Hepatocyte (in vitro differentiated cells): ENCODE measurements around the gene CCDC91. TPM values are rescaled to one million over a fixed set of nuclear protein-coding genes. Genes with fewer than 3 reads are reported as not detected.

ENCODE experiments used
- DNase-seq: peaks from one replicate; pipeline ENCODE4 v3.0.0-alpha.2; 2016; ENCODE audit warnings: low spot score
- H2AFZ ChIP-seq: fragments of 200-600 bp; sonication (generic); 2 replicates; pipeline ENCODE4 v1.6.0; 2016; ENCODE audit warnings: antibody characterized with exemption, mild to moderate bottlenecking
- H3K27ac ChIP-seq: fragments of 200-600 bp; sonication (generic); 2 replicates; pipeline ENCODE4 v1.5.1; 2016; ENCODE audit warnings: mild to moderate bottlenecking
- H3K27me3 ChIP-seq: fragments of 200-600 bp; sonication (generic); 2 replicates; pipeline ENCODE4 v1.6.1; 2016
- H3K36me3 ChIP-seq: fragments of 200-600 bp; sonication (generic); replicated peaks from 2 replicates; pipeline ENCODE4 v1.5.1; 2016; ENCODE audit warnings: low read depth; ENCODE audit not compliant: insufficient read depth
- H3K4me1 ChIP-seq: fragments of 200-600 bp; sonication (generic); 2 replicates; pipeline ENCODE4 v1.5.1; 2016; ENCODE audit warnings: mild to moderate bottlenecking, moderate library complexity; ENCODE audit not compliant: insufficient read depth
- H3K4me2 ChIP-seq: fragments of 200-600 bp; sonication (generic); 2 replicates; pipeline ENCODE4 v1.6.0; 2016
- H3K4me3 ChIP-seq: fragments of 200-600 bp; sonication (generic); 2 replicates; pipeline ENCODE4 v1.5.1; 2016; ENCODE audit warnings: mild to moderate bottlenecking
- H3K79me2 ChIP-seq: fragments of 200-600 bp; sonication (generic); 2 replicates; pipeline ENCODE4 v1.6.0; 2017; ENCODE audit warnings: mild to moderate bottlenecking
- H3K9me2 ChIP-seq: fragments of 200-600 bp; sonication (generic); replicated peaks from 2 replicates; pipeline ENCODE4 v1.6.0; 2017; ENCODE audit warnings: mild to moderate bottlenecking; ENCODE audit not compliant: insufficient read depth
- H3K9me3 ChIP-seq: fragments of 200-600 bp; sonication (generic); 2 replicates; pipeline ENCODE4 v1.5.1; 2016; ENCODE audit warnings: low read depth, mild to moderate bottlenecking
- H4K20me1 ChIP-seq: fragments of 200-600 bp; sonication (generic); 2 replicates; pipeline ENCODE4 v1.6.0; 2016; ENCODE audit warnings: mild to moderate bottlenecking; ENCODE audit not compliant: insufficient read depth, poor library complexity, severe bottlenecking
- EZH2 ChIP-seq: fragments of 200-600 bp; sonication (generic); IDR thresholded peaks from 2 replicates; pipeline ENCODE4 v1.6.1; 2016; ENCODE audit warnings: antibody characterized with exemption, mild to moderate bottlenecking, borderline replicate concordance
- EZH2phosphoT487 ChIP-seq: fragments of 200-600 bp; sonication (generic); IDR thresholded peaks from one replicate; pipeline ENCODE4 v1.6.1; 2018; ENCODE audit warnings: antibody characterized with exemption, mild to moderate bottlenecking, low read depth, moderate library complexity; ENCODE audit not compliant: unreplicated experiment, severe bottlenecking
- WGBS: methylation state at CpG from one replicate; pipeline ENCODE4 v1.1.6; 2016; ENCODE audit warnings: low lambda C conversion rate; ENCODE audit errors: missing lambda C conversion rate; 5-methylcytosine and 5-hydroxymethylcytosine counted together
- polyA plus RNA-seq: library from polyadenylated mRNA; unstranded; fragments of >200 nt; fragmentation: Nextera tagmentation; extraction: Ambion mirVana; gene quantifications from 2 replicates; pipeline ENCODE4 v1.2.1, GENCODE V29; 2016
- total RNA-seq: library from RNA; depleted of rRNA; stranded (reverse); fragments of >200 nt; gene quantifications from 2 replicates; pipeline ENCODE4 v1.2.3, GENCODE V29; 2014
- TF ChIP-seq, protein P1 (sequence below): fragments of 200-600 bp; sonication (generic); IDR thresholded peaks from 2 replicates; pipeline ENCODE4 v1.5.1; 2016; ENCODE audit warnings: antibody characterized with exemption, mild to moderate bottlenecking; ENCODE audit not compliant: poor library complexity

The CCDC91 gene
- total and polyA plus RNA-seq, 2 experiments from 2014 or later, result 14.2 to 15.1 TPM

DNA sequence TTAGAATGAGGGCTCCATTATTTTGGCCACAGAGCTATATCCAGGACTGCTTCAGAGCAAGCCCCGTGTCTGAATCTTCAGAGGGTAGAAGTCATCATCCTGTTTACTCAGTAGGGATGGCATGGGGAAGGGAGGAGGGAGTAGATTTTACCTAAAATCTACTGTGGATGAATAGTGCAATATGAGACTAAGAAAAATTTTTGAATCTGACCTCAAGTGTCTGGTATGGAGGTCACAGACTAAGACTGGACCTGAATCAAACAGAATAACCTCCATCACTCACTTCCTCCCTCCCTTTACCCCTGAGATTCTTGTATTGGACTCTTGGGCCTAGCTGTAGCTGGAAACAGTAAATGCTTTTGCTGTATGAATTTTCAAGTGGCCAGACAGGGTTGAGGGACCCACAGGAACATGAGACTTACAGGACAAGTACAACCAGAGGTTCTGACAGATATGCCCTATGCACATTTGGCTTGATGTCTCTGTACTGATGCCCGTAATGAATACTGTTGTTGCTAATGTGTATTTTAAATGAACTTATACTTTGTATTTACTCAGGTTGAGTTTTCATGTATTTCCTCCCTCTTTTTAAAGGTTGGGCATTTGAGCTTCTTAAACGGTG is 78.5 kb downstream of the CCDC91 start:
- DNase-seq, result no peak
- Histone ChIP-seq H3K4me3 (no peak overlapping the region), H3K79me2 (no peaks in the 10 kb centered on the region), H3K4me1 (no peaks in the 10 kb centered on the region), H3K9me3 (peaks cover 5% of the 10 kb centered on the region), H4K20me1 (no peaks in the 10 kb centered on the region), H3K36me3 (no peaks in the 10 kb centered on the region), H3K9me2 (no peaks in the 10 kb centered on the region), H3K27me3 (no peaks in the 10 kb centered on the region), H3K4me2 (no peak overlapping the region), H2AFZ (no peak overlapping the region), H3K27ac (no peak overlapping the region)
- TF ChIP-seq EZH2phosphoT487 (no peak), EZH2 (no peak)
- TF ChIP-seq, protein P1, sequence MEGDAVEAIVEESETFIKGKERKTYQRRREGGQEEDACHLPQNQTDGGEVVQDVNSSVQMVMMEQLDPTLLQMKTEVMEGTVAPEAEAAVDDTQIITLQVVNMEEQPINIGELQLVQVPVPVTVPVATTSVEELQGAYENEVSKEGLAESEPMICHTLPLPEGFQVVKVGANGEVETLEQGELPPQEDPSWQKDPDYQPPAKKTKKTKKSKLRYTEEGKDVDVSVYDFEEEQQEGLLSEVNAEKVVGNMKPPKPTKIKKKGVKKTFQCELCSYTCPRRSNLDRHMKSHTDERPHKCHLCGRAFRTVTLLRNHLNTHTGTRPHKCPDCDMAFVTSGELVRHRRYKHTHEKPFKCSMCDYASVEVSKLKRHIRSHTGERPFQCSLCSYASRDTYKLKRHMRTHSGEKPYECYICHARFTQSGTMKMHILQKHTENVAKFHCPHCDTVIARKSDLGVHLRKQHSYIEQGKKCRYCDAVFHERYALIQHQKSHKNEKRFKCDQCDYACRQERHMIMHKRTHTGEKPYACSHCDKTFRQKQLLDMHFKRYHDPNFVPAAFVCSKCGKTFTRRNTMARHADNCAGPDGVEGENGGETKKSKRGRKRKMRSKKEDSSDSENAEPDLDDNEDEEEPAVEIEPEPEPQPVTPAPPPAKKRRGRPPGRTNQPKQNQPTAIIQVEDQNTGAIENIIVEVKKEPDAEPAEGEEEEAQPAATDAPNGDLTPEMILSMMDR, result no peak
- 96% methylated on average over 3 of the region's 3 CpGs for WGBS

DNA sequence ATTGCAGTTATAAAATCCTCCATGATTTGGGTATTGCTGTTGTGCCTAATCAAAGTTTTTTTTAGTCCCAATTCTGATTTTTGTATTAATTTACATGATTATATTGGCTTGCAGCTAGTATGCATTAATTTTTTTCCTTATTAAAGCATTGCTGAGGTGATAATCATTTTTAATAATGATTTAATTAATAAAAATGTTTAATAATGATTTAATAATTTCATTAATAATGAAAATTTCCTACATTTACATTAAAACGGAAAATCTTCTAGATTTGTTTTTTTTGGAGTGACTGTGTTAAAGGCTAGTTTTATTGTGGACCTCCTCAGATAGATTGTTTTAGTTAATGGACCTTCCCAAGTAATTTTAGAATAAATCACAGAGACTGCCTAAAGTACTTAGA is 79.6 kb downstream of the CCDC91 start:
- Histone ChIP-seq H3K79me2 (no peaks in the 10 kb centered on the region), H2AFZ (no peak overlapping the region), H3K9me2 (no peaks in the 10 kb centered on the region), H3K27me3 (no peaks in the 10 kb centered on the region), H3K4me3 (no peak overlapping the region), H3K36me3 (no peaks in the 10 kb centered on the region), H3K4me1 (no peaks in the 10 kb centered on the region), H4K20me1 (no peaks in the 10 kb centered on the region), H3K27ac (no peak overlapping the region), H3K9me3 (peaks cover 5% of the 10 kb centered on the region), H3K4me2 (no peak overlapping the region)
- no peak for TF ChIP-seq EZH2
- TF ChIP-seq, protein P1, result no peak
- TF ChIP-seq EZH2phosphoT487, result no peak
- WGBS, result 100% methylated on average over 1 of the region's 1 CpG
- DNase-seq, result no peak

DNA sequence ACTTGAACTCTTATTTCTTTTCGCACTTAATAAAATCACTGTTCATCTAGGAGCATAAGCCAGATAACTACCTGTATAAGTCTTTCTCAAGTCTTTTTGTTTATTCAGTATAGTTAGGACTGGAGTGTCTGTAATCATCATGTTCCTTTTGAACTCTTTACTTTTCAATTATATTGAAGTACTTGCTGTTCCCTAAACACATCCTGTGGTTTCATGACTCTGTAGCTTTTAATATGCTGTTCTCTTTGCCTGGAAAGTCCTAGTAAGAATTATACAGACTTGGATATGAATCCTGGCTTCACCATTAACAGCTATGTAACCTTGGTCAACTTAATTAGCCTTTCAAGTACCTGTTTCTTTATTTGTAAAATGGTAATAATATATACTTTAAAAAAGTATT is 88.2 kb downstream of the CCDC91 start:
- Histone ChIP-seq H3K79me2 (no peaks in the 10 kb centered on the region), H4K20me1 (no peaks in the 10 kb centered on the region), H2AFZ (no peak overlapping the region), H3K4me3 (no peak overlapping the region), H3K27ac (no peak overlapping the region), H3K4me1 (no peaks in the 10 kb centered on the region), H3K9me2 (peaks cover 3% of the 10 kb centered on the region), H3K9me3 (no peaks in the 10 kb centered on the region), H3K27me3 (no peaks in the 10 kb centered on the region), H3K36me3 (no peaks in the 10 kb centered on the region), H3K4me2 (no peak overlapping the region)
- DNase-seq, result no peak
- WGBS, result 95% methylated on average over 1 of the region's 1 CpG
- TF ChIP-seq EZH2, result no peak
- TF ChIP-seq, protein P1, result no peak

DNA sequence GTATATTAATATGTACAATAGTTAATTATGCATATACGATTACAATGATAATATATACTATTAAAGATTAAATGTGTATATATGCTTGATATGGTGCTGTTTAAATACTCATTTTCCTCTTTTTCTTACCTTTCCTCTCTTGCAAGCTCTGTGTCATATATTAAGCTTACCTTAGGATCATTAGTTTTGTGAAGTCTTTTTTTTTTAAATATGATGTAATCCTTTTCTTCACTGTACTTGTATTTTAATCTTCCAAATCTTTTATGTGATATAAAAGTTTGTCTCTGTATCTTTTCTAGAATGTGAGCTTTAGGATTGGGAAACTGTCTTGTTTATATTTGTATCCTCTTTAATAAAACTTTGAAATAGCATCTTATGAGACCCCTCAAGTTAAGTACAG is 88.7 kb downstream of the CCDC91 start:
- H3K27ac ChIP-seq, result no peak overlapping the region
- H3K79me2 ChIP-seq, result no peaks in the 10 kb centered on the region
- 95% methylated on average over 1 of the region's 1 CpG for WGBS
- no peaks in the 10 kb centered on the region for H3K27me3 ChIP-seq
- no peaks in the 10 kb centered on the region for H3K4me1 ChIP-seq
- no peak overlapping the region for H3K4me2 ChIP-seq
- H3K4me3 ChIP-seq, result no peak overlapping the region
- peaks cover 3% of the 10 kb centered on the region for H3K9me2 ChIP-seq
- H4K20me1 ChIP-seq, result no peaks in the 10 kb centered on the region
- no peak for DNase-seq
- no peaks in the 10 kb centered on the region for H3K9me3 ChIP-seq
- no peaks in the 10 kb centered on the region for H3K36me3 ChIP-seq
- TF ChIP-seq EZH2phosphoT487, result no peak
- TF ChIP-seq, protein P1, result no peak
- no peak for TF ChIP-seq EZH2
- no peak overlapping the region for H2AFZ ChIP-seq
